ENCODE results near the gene GLS.
"Not testable (repeated sequence)": the region's sequence is repeated elsewhere in the genome, so short reads cannot be mapped to it uniquely, and the experiment has no call there.

Gene GLS

DNA sequence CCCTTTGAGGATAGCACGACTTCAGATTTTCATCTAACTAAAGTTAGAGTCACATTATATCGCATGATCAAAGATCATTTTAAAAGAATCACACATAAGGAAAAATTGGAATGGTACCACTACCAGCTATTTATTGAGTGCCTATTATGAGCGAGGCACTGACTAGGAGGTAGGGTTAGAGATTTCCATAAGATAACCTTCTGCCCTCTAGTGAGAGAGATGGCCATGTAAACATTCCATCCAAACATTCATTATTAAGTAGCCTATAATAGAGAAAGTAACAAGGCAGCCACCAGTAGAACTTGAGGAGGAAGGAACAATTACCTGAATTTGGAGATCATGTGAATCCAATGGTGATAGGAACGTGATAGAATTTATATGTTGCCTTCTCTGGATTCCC is 25.4 kb upstream of the GLS start:
- in situ Hi-C loops (cut with MboI; ENCODE audit: low sequenced_read_pairs): no loop called here

GRCh38 chr2:190856985-190857384 is 23.6 kb upstream of the GLS start:
- in situ Hi-C loops (cut with MboI; ENCODE audit: low sequenced_read_pairs): no loop called here

DNA sequence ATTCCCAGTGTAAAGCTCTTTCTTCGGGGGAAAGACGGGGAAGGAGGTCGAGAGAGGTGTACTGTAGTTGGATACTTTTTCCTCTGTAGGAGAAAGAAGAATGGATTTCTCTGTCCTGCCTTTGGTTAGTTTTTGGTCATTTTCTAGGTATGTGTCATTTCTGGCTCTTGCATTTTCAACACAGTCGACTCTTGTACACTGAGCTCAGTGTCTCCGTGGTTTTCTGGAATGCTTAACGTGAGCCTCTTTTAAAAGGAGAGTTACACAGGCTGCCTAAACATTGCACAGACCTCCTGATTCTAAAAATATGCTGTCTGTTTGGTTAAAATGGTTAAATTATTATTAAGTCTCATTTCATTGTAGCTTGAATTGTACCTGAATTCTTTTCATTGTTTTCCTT is 21.8 kb upstream of the GLS start:
- in situ Hi-C loops (cut with MboI; ENCODE audit: low sequenced_read_pairs): no loop called here

- in situ Hi-C loops (cut with MboI; ENCODE audit: low sequenced_read_pairs): no loop called here
These were observed 21.0 kb upstream of the GLS start for GRCh38 chr2:190859347-190860297.

- in situ Hi-C loops (cut with MboI; ENCODE audit: low sequenced_read_pairs): no loop called here
These were observed 19.5 kb upstream of the GLS start for GRCh38 chr2:190860985-190861680.

- in situ Hi-C loops (cut with MboI; ENCODE audit: low sequenced_read_pairs): not testable (repeated sequence)
These were observed 18.5 kb upstream of the GLS start for GRCh38 chr2:190862128-190862527.

DNA sequence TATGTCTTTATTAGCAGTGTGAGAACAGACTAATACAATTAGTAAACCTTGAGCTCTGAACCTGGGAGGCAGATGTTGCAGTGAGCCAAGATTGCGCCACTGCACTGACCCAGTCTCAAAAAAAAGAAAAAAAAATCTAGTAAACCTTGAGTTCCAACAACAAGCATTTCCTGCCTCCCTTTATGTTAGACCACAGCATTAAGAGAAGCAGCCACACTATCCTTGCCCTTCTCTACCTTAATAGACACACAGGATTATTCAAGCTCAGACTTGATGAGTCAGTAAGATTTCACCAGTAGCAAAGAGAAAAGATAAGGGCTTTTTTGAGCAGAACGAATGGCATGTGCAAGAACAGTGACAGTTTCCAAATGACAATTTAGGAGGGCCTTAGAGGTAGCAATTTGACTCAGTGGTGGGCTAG is 18.0 kb upstream of the GLS start:
- in situ Hi-C loops (cut with MboI; ENCODE audit: low sequenced_read_pairs): no loop called here

- in situ Hi-C loops (cut with MboI; ENCODE audit: low sequenced_read_pairs): no loop called here
These were observed 16.7 kb upstream of the GLS start for GRCh38 chr2:190863946-190864345.

DNA sequence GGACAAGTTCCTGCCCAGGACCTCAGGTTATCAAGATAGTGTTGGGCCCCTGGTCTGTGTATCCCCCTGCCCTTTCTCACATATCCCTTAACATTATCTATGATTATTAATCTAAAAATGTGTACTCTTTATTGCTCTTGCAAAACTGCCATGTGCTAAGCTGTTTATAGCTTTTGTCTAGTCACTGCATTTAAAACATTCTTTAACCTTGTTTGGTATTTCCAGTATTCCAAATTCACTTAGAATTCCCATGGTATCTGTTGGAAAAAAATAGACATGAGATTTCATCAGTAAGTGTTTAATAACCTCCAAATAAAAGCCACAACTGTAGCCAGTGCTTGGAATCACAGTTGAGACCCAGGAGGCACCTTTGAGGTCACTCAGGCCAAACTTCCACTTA is 16.2 kb upstream of the GLS start:
- in situ Hi-C loops (cut with MboI; ENCODE audit: low sequenced_read_pairs): no loop called here

DNA sequence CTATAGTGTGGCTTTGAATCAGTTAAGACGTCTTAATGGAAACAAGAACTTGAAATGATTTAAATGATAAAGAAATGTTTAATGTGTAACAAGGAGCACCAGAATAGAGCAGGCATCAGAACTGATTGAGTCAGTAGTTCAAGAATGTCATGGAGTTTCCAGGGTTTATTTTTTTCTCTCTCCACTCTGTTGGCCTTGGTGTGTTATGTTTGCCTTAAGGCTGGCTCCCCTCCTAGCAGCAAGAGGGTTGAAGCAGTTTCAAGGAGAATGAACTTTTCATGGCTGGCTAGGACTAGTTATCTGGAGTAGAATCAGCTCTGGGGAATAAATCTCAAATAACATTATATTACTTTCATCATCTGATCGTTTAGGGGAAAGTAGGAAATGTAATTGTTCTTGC is 13.4 kb upstream of the GLS start:
- in situ Hi-C loops (cut with MboI; ENCODE audit: low sequenced_read_pairs): no loop called here

DNA sequence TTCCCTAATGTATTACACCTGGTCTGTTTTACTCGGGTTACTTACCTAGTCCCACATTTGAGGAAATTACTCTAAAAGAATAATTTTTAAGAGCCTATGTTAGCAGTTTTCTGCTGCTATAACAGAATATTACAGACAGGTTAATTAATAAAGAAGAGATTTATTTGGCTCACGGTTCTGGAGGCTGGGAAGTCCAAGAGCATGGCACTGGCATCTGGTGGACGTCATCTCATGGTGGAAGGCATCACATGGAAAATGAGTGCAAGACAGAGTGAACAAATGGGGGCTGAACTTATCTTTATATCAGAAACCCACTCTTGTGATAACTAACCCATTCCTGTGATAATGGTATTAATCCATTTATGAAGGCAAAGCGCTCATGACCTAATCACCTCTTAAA is 12.8 kb upstream of the GLS start:
- in situ Hi-C loops (cut with MboI; ENCODE audit: low sequenced_read_pairs): no loop called here

DNA sequence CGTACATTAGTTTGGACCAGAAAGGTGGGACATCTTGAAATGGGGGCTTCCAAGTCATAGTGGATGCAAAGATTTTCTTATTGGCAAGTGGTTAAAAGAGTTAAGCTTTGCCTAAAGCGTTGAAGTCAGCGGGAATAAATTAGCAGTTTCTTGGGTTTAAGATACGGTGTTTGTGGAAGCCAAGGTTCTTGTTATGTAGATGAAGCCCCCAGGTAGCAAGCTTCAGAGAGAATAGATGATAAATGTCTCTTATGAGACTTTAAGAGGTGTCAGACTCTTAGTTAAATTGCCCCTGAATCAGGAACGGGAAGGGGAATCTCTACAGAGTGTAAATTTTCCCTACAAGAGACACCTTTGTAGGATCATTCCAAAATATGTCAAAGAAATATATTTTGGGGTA is 10.9 kb upstream of the GLS start:
- in situ Hi-C loops (cut with MboI; ENCODE audit: low sequenced_read_pairs): no loop called here

DNA sequence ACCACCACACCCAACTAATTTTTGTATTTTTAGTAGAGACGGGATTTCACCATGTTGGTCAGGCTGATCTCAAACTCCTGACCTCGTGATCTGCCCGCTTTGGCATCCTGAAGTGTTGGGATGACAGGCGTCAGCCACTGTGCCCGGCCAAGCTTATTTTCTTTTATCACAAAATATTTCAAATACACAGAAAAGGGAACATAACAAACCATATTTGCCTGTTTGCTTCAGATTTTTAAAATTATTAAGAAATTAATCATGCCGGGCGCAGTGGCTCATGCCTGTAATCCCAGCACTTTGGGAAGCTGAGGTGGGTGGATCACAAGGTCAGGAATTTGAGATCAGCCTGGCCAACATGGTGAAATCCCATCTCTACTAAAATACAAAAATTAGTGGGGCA is 7.2 kb upstream of the GLS start:
- in situ Hi-C loops (cut with MboI; ENCODE audit: low sequenced_read_pairs): not testable (repeated sequence)

- in situ Hi-C loops (cut with MboI; ENCODE audit: low sequenced_read_pairs): no loop called here
These were observed 4.7 kb upstream of the GLS start for GRCh38 chr2:190875891-190876290.

DNA sequence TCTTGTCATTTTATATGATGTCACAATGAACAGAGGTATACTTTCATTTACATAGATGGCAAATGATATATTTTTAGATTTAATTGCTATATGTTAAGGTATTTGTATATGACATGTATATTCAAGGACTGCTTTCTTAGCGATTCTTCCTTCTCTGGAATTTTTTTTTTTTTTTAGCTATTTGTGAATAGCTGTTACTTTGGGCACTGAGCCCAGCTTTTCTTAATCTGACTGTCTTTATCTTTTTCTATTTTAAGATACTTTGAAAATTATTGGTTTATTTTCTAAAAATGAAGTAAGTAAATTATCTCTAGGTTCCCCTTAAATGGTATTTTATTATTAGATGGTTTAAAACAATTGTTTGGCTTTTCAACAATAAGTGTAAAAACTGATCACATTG is 4.0 kb upstream of the GLS start:
- in situ Hi-C loops (cut with MboI; ENCODE audit: low sequenced_read_pairs): no loop called here

- in situ Hi-C loops (cut with MboI; ENCODE audit: low sequenced_read_pairs): no loop called here
These were observed 3.2 kb upstream of the GLS start for GRCh38 chr2:190877436-190877835.

- in situ Hi-C loops (cut with MboI; ENCODE audit: low sequenced_read_pairs): no loop called here
These were observed 895 bp upstream of the GLS start for GRCh38 chr2:190879474-190880377.

DNA sequence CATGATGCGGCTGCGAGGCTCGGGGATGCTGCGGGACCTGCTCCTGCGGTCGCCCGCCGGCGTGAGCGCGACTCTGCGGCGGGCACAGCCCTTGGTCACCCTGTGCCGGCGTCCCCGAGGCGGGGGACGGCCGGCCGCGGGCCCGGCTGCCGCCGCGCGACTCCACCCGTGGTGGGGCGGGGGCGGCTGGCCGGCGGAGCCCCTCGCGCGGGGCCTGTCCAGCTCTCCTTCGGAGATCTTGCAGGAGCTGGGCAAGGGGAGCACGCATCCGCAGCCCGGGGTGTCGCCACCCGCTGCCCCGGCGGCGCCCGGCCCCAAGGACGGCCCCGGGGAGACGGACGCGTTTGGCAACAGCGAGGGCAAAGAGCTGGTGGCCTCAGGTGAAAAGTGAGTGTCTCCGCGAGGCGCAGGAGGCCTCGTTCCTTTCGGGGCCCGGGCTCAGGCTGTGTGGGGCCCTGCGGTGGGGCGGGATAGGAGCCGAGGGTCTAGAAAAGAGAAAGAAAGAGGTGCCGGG is 520 bp downstream of the GLS start:
- in situ Hi-C loops (cut with MboI; ENCODE audit: low sequenced_read_pairs): no loop called here

DNA sequence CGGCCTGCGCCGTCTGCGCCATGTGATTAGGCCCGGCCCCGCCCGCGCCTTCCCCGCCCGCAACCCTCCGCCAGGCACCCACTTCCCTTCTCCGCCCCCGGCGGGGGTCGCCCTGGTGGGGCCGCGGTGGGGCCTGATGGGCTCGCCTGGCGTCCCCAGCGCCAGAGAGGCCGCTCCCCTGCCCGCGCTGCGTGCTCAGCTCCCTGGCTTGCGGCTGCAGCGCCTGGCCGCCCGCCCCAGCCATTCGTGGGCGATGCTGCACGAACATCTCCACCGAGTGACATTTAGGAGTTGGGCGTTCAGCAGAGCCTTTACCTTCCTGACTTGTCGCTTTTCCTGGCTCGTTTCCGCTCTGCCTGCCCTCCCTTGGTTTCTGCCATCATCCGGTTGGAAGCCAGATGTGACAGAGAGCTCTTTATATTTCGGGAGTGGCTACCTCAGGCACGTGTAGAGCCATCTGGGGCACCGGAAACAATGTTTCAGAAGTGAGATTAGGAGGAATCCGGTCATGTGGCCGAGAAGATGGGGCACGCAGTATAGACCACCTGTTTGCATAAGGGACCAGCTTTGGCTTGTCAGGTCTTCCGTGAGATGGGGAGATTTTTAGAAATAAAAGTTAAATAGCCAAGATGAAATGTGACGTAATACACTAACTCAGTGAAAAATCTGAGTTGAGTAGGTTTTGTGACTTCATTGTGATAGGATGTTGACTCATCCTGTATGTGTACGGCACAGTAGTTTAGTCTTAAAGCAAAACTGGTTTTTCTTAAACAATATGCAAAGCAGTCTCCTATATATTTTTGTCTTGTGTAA is 1.2 kb downstream of the GLS start:
- in situ Hi-C loops (cut with MboI; ENCODE audit: low sequenced_read_pairs): no loop called here

GRCh38 chr2:190882411-190882766 is 1.8 kb downstream of the GLS start:
- in situ Hi-C loops (cut with MboI; ENCODE audit: low sequenced_read_pairs): no loop called here
